Liver (tissue), 3 donors: Measurements from ENCODE around the gene SAFB2.

Experiments used
- CTCF ChIP-seq: fragments of 150-350 bp; IDR thresholded peaks from 2 replicates; pipeline ENCODE4 v1.5.1; 2017; ENCODE audit warnings: improper control_type of control experiment, low read depth, low read length; ENCODE audit not compliant: missing input control
- GABPA ChIP-seq, 2 donors: IDR thresholded peaks in 1 of 2; conservative IDR thresholded peaks in 1 of 2; 2 replicates each; pipeline ENCODE4 v1.6.1; 2016; ENCODE audit warnings: antibody characterized with exemption in 2 of 2, mild to moderate bottlenecking in 1 of 2, moderate library complexity in 1 of 2
- HNF4A ChIP-seq, 2 donors: conservative IDR thresholded peaks; 2 replicates each; pipeline ENCODE4 v1.6.1; 2016; ENCODE audit warnings: antibody characterized with exemption in 2 of 2, mild to moderate bottlenecking in 2 of 2
- HNF4G ChIP-seq: IDR thresholded peaks from 2 replicates; pipeline ENCODE4 v1.6.1; 2016; ENCODE audit warnings: antibody characterized with exemption
- JUND ChIP-seq, 2 donors: IDR thresholded peaks; 2 replicates each; pipeline ENCODE4 v1.6.1; 2016; ENCODE audit warnings: antibody characterized with exemption in 2 of 2
- NR2F2 ChIP-seq: IDR thresholded peaks from 2 replicates; pipeline ENCODE4 v1.6.1; 2016; ENCODE audit warnings: antibody characterized with exemption
- RAD21 ChIP-seq, 2 donors: IDR thresholded peaks; 2 replicates each; pipeline ENCODE4 v1.6.1; 2016; ENCODE audit warnings: antibody characterized with exemption in 2 of 2, mild to moderate bottlenecking in 2 of 2
- RXRA ChIP-seq, 2 donors: IDR thresholded peaks; 2 replicates each; pipeline ENCODE4 v1.6.1; 2017 to 2018; ENCODE audit warnings: antibody characterized with exemption in 2 of 2, mild to moderate bottlenecking in 1 of 2
- TAF1 ChIP-seq: conservative IDR thresholded peaks from 2 replicates; pipeline ENCODE4 v1.6.1; 2016; ENCODE audit warnings: antibody characterized with exemption, mild to moderate bottlenecking
- YY1 ChIP-seq: IDR thresholded peaks from 2 replicates; pipeline ENCODE4 v1.6.1; 2016; ENCODE audit warnings: antibody characterized with exemption, mild to moderate bottlenecking
- ZBTB33 ChIP-seq: IDR thresholded peaks from 2 replicates; pipeline ENCODE4 v1.6.1; 2016; ENCODE audit warnings: antibody characterized with exemption
- TF ChIP-seq, protein P1 (sequence below): IDR thresholded peaks from 2 replicates; pipeline ENCODE4 v1.6.1; 2016; ENCODE audit warnings: antibody characterized with exemption, mild to moderate bottlenecking
- TF ChIP-seq, protein P2 (sequence below): IDR thresholded peaks from 2 replicates; pipeline ENCODE4 v1.6.1; 2016; ENCODE audit warnings: antibody characterized with exemption
- donor health status: healthy.
- donor health status: healthy.

GRCh38 chr19:5603626-5604025 lies 18.9 kb downstream of the SAFB2 start:
- TF ChIP-seq CTCF = no peak
- TF ChIP-seq JUND (IDR thresholded peaks at IDR 0.05) = no peak
- TF ChIP-seq, protein P1, sequence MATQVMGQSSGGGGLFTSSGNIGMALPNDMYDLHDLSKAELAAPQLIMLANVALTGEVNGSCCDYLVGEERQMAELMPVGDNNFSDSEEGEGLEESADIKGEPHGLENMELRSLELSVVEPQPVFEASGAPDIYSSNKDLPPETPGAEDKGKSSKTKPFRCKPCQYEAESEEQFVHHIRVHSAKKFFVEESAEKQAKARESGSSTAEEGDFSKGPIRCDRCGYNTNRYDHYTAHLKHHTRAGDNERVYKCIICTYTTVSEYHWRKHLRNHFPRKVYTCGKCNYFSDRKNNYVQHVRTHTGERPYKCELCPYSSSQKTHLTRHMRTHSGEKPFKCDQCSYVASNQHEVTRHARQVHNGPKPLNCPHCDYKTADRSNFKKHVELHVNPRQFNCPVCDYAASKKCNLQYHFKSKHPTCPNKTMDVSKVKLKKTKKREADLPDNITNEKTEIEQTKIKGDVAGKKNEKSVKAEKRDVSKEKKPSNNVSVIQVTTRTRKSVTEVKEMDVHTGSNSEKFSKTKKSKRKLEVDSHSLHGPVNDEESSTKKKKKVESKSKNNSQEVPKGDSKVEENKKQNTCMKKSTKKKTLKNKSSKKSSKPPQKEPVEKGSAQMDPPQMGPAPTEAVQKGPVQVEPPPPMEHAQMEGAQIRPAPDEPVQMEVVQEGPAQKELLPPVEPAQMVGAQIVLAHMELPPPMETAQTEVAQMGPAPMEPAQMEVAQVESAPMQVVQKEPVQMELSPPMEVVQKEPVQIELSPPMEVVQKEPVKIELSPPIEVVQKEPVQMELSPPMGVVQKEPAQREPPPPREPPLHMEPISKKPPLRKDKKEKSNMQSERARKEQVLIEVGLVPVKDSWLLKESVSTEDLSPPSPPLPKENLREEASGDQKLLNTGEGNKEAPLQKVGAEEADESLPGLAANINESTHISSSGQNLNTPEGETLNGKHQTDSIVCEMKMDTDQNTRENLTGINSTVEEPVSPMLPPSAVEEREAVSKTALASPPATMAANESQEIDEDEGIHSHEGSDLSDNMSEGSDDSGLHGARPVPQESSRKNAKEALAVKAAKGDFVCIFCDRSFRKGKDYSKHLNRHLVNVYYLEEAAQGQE = no peak
- no peak for TF ChIP-seq NR2F2
- TF ChIP-seq RXRA (IDR thresholded peaks at IDR 0.05) = no peak
- TF ChIP-seq RAD21 (IDR thresholded peaks at IDR 0.05) = no peak
- no peak for TF ChIP-seq GABPA (IDR thresholded peaks at IDR 0.05 in 1 of 2, conservative IDR thresholded peaks at IDR 0.05 in 1 of 2)
- TF ChIP-seq YY1 = no peak
- TF ChIP-seq, protein P2, sequence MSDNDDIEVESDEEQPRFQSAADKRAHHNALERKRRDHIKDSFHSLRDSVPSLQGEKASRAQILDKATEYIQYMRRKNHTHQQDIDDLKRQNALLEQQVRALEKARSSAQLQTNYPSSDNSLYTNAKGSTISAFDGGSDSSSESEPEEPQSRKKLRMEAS = no peak
- no peak for TF ChIP-seq TAF1
- TF ChIP-seq HNF4A (conservative IDR thresholded peaks at IDR 0.05) = no peak
- TF ChIP-seq ZBTB33 = no peak
- no peak for TF ChIP-seq HNF4G
